ENCODE results near the gene CCNA2. TPM values are rescaled to one million over a fixed set of nuclear protein-coding genes. Genes with fewer than 3 reads are reported as not detected.
A peak's percentile ranks its signal among the peaks of the same experiment; 100 is the strongest.

Gene CCNA2
- polyA plus RNA-seq, 2 of the 4 experiments (the other 2 are of a cell fraction), result 34.9 to 51.0 TPM

DNA sequence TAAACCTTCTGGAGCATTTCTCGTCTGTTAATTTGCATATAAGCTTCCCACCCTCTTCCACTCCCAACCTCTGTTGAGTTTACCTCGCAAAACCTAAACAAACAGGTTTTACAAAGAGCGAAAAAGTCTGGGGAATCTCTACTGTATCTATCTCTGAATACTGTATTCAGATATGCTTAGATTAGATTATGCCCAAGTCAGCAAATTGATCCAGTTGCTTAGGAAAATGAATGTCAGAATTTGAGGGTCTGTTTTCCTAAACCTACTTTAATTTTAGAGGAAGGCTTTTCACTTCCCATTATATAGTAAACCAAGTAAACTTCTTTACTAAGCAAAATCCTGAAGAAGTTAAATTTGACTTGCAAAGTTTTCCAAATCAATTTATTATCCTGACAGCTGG, 6.7 kb downstream of the CCNA2 start:
- WGBS (ENCODE audit: missing lambda C conversion rate), result 87% methylated on average over 3 of the region's 3 CpGs
- no peak overlapping the region for H3K4me3 ChIP-seq
- H3K9me3 ChIP-seq, result no peaks in the 10 kb centered on the region
- CTCF ChIA-PET, result no interaction called here
- FAIRE-seq, result no peak
- peaks cover 21% of the 10 kb centered on the region; the same call in 2 of the 3 replicates for H3K4me1 ChIP-seq
- DNase-seq (ENCODE audit: low read depth in 1 of 2, low spot score in 1 of 2), result no peak
- TF ChIP-seq MAFK (IDR thresholded peaks at IDR 0.05; ENCODE audit: partially characterized antibody) (peak; percentile 56), FOSL2 (IDR thresholded peaks at IDR 0.05) (no peak), FOSL2 (CRISPR knock-in tag; IDR thresholded peaks at IDR 0.05) (no peak), TP53 (CRISPR knock-in tag; IDR thresholded peaks at IDR 0.05) (no peak)
- no peak overlapping the region for H3K27ac ChIP-seq
- POLR2A ChIA-PET, result no interaction called here
- no peak for ATAC-seq
- H3K4me2 ChIP-seq, result no peak overlapping the region

DNA sequence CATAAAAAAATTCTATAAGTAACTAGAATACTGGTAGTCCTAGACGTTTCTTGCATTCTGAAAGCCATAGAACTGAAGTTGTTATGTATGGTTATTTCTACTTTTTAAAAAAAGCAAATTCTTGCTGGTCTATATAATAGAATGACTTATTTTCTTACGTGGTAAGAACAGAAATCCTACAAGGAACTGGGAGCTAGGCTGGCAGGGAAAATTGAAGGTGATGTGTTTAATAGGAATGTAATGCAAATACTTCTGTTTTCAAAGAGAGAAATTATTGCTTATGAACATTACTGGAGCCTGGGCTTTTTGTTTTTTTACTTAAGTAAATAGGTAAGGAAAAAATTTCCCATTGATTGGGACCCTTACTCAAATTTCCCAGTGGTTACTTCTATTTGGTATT, 8.9 kb downstream of the CCNA2 start:
- no peak overlapping the region for H3K4me3 ChIP-seq
- peaks cover 9% of the 10 kb centered on the region; the same call in 2 of the 3 replicates for H3K4me1 ChIP-seq
- no peak overlapping the region for H3K4me2 ChIP-seq
- CTCF ChIA-PET, result no interaction called here
- no peak for TF ChIP-seq CEBPB (IDR thresholded peaks at IDR 0.05)
- TF ChIP-seq HOXB5 (CRISPR knock-in tag; IDR thresholded peaks at IDR 0.05), result no peak
- no peak for TF ChIP-seq NFE2L2 (conservative IDR thresholded peaks at IDR 0.05; ENCODE audit: low read length)
- TF ChIP-seq MYC (IDR thresholded peaks at IDR 0.05; ENCODE audit: borderline replicate concordance, low read length), result no peak
- TF ChIP-seq POLR2A (IDR thresholded peaks at IDR 0.05; ENCODE audit: low read length), result no peak
- TF ChIP-seq, protein P1, sequence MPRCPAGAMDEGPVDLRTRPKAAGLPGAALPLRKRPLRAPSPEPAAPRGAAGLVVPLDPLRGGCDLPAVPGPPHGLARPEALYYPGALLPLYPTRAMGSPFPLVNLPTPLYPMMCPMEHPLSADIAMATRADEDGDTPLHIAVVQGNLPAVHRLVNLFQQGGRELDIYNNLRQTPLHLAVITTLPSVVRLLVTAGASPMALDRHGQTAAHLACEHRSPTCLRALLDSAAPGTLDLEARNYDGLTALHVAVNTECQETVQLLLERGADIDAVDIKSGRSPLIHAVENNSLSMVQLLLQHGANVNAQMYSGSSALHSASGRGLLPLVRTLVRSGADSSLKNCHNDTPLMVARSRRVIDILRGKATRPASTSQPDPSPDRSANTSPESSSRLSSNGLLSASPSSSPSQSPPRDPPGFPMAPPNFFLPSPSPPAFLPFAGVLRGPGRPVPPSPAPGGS (IDR thresholded peaks at IDR 0.05), result no peak
- TF ChIP-seq, protein P2, sequence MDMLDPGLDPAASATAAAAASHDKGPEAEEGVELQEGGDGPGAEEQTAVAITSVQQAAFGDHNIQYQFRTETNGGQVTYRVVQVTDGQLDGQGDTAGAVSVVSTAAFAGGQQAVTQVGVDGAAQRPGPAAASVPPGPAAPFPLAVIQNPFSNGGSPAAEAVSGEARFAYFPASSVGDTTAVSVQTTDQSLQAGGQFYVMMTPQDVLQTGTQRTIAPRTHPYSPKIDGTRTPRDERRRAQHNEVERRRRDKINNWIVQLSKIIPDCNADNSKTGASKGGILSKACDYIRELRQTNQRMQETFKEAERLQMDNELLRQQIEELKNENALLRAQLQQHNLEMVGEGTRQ (IDR thresholded peaks at IDR 0.05), result no peak
- TF ChIP-seq MAFK (IDR thresholded peaks at IDR 0.05; ENCODE audit: partially characterized antibody), result no peak
- no peak for TF ChIP-seq JUN (IDR thresholded peaks at IDR 0.05)
- TF ChIP-seq GATA3 (IDR thresholded peaks at IDR 0.05; ENCODE audit: borderline replicate concordance), result no peak
- no peak for TF ChIP-seq CHD2 (IDR thresholded peaks at IDR 0.05; ENCODE audit: low read length, partially characterized antibody)
- no peaks in the 10 kb centered on the region for H3K9me3 ChIP-seq
- 78% methylated on average over 2 of the region's 2 CpGs for WGBS (ENCODE audit: missing lambda C conversion rate)
- ATAC-seq, result no peak
- no peak for DNase-seq (ENCODE audit: low read depth in 1 of 2, low spot score in 1 of 2)
- POLR2A ChIA-PET, result no interaction called here
- no peak overlapping the region for H3K27ac ChIP-seq
- FAIRE-seq, result no peak

DNA sequence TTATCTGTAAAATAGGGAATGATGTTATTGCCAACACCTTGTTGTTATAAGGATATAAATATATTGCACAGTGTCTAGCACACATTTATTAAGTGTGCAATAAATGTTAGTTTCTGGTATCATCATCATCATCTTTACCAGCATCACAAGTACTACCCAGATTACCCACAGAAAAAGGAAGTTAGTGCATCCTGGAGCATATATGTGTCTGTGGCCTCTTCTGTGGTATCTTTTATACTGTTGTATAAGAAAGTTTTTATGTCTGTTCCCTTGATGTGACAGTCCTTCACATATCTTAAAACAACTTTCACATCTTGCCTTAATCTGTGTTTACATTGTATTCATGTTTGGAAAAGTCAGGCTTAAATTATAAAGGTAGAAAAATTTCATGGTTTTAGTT, 12.6 kb downstream of the CCNA2 start:
- no peak overlapping the region for H3K27ac ChIP-seq
- H3K9me3 ChIP-seq, result no peaks in the 10 kb centered on the region
- TF ChIP-seq KDM5A (IDR thresholded peaks at IDR 0.05) (no peak), CHD2 (IDR thresholded peaks at IDR 0.05; ENCODE audit: low read length, partially characterized antibody) (no peak), POLR2A (IDR thresholded peaks at IDR 0.05; ENCODE audit: low read length) (no peak), NFE2L2 (conservative IDR thresholded peaks at IDR 0.05; ENCODE audit: low read length) (no peak), HEYL (CRISPR knock-in tag; IDR thresholded peaks at IDR 0.05) (no peak), POLR2AphosphoS2 (conservative IDR thresholded peaks at IDR 0.05; ENCODE audit: low read length) (no peak)
- ATAC-seq (no peak), DNase-seq (ENCODE audit: low read depth in 1 of 2, low spot score in 1 of 2) (no peak), FAIRE-seq (no peak)
- H3K4me1 ChIP-seq, result no peaks in the 10 kb centered on the region
- ChIA-PET POLR2A (no interaction called here), CTCF (no interaction called here)
- no peak overlapping the region for H3K4me3 ChIP-seq
- no peak overlapping the region for H3K4me2 ChIP-seq

DNA sequence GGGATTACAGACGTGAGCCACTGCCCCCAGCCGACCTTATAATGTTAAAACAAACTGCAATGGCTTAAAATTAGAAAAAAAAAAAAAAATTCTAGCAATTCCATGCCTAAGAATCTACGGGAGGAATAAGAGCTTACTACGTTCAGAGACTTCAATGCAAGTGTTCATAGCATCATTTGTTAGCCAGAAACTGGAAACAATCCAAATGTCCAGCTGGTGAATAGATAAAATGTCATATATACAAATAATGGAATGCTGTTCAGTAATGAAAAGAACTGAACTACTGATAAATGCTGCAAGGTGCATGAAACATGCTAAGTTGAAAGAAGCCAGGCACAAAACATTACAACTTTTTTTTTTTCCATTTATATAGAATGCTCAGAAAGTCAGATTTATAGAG, 17.3 kb downstream of the CCNA2 start:
- no peak for FAIRE-seq
- no peak for DNase-seq (ENCODE audit: low read depth in 1 of 2, low spot score in 1 of 2)
- H3K27ac ChIP-seq, result no peak overlapping the region
- no peaks in the 10 kb centered on the region for H3K9me3 ChIP-seq
- CTCF ChIA-PET, result interaction anchor here (1.0 kb wide), 1 partner anchor 25 kb away, joined by 5 read pairs; no protein-coding TSS in a partner anchor
- H3K4me2 ChIP-seq, result no peak overlapping the region
- H3K4me1 ChIP-seq, result 0 out of 3 replicates have a peak, but pooled peaks cover 6% of the 10 kb centered on the region
- 94% methylated on average over 4 of the region's 4 CpGs for WGBS (ENCODE audit: missing lambda C conversion rate)
- POLR2A ChIA-PET, result interaction anchor here (0.7 kb wide), 1 partner anchor 1740 kb away, joined by 4 read pairs; the partner anchor contains the start of gene MAD2L1
- H3K4me3 ChIP-seq, result no peak overlapping the region
- no peak for ATAC-seq
- TF ChIP-seq RCOR1 (IDR thresholded peaks at IDR 0.05; ENCODE audit: low read depth, low read length) (no peak), SREBF2 (IDR thresholded peaks at IDR 0.05) (no peak), HOXA7 (CRISPR knock-in tag; IDR thresholded peaks at IDR 0.05) (no peak)

All from A549 (cell line).